Small intestine (tissue), 7 donors: ENCODE results near the gene TBC1D17. TPM values are rescaled to one million over a fixed set of nuclear protein-coding genes. Genes with fewer than 3 reads are reported as not detected.

ENCODE experiments used
- DNase-seq, 2 donors: peaks; one replicate each; pipeline versions ENCODE4 v3.0.0 to v3.0.0-alpha.2; 2013
- FAIRE-seq: peaks from 2 replicates; lab custom pipeline; 2012; peaks lifted over from hg19 to GRCh38; lab: Jason Lieb, UNC
- H3K27ac ChIP-seq, 3 donors: one replicate each; pipeline ENCODE4 v1.5.1; 2013; ENCODE audit warnings: low read length in 2 of 3, mild to moderate bottlenecking in 2 of 3, control low read depth in 1 of 3, inconsistent platforms in 1 of 3, low read depth in 1 of 3, moderate library complexity in 1 of 3
- H3K27me3 ChIP-seq, 3 donors: one replicate each; pipeline ENCODE4 v1.6.1; 2013; ENCODE audit warnings: low read length in 3 of 3, inconsistent platforms in 1 of 3; ENCODE audit not compliant: control insufficient read depth in 3 of 3, insufficient read depth in 3 of 3
- H3K36me3 ChIP-seq, 3 donors: one replicate each; pipeline ENCODE4 v1.6.1; 2013; ENCODE audit warnings: low read length in 3 of 3, inconsistent platforms in 1 of 3, low read depth in 1 of 3, mild to moderate bottlenecking in 1 of 3, moderate library complexity in 1 of 3; ENCODE audit not compliant: control insufficient read depth in 3 of 3, insufficient read depth in 2 of 3
- H3K4me1 ChIP-seq, 3 donors: one replicate each; pipeline ENCODE4 v1.6.1; 2013; ENCODE audit warnings: low read length in 2 of 3, inconsistent platforms in 1 of 3, low read depth in 1 of 3, mild to moderate bottlenecking in 1 of 3, moderate library complexity in 1 of 3; ENCODE audit not compliant: control insufficient read depth in 3 of 3, insufficient read depth in 2 of 3
- H3K4me3 ChIP-seq, 3 donors: one replicate each; pipeline ENCODE4 v1.5.1; 2013; ENCODE audit warnings: low read length in 3 of 3, control low read depth in 1 of 3, inconsistent platforms in 1 of 3, low read depth in 1 of 3, mild to moderate bottlenecking in 1 of 3, moderate library complexity in 1 of 3
- H3K9me3 ChIP-seq, 2 donors: one replicate each; pipeline ENCODE4 v1.6.1; 2013; ENCODE audit warnings: low read depth in 1 of 2, low read length in 1 of 2; ENCODE audit not compliant: control insufficient read depth in 2 of 2, insufficient read depth in 1 of 2
- WGBS, 3 donors: extraction: QIAGEN DNeasy Blood & Tissue Kit; methylation state at CpG; one replicate each; pipeline ENCODE4 v1.1.7; 2013; 5-methylcytosine and 5-hydroxymethylcytosine counted together
- polyA plus RNA-seq, 4 donors: library from polyadenylated mRNA; stranded (reverse) in 3 of 4; unstranded in 1 of 4; fragments of 200-250 nt in 3 of 4; fragments of 120-200 nt in 1 of 4; gene quantifications; one replicate each; pipeline versions ENCODE4 v1.2.1 to v1.2.3, GENCODE V29; 2013
- donor health status: healthy with polysubstance abuse.
- donor health status: control.
- donor health status: control.
- donor health status: Bipolar disorder and iron deficiency.
- donor health status: healthy.

Gene TBC1D17
- polyA plus RNA-seq, 4 donors = 23.6 to 52.6 (median 36.4) TPM

DNA sequence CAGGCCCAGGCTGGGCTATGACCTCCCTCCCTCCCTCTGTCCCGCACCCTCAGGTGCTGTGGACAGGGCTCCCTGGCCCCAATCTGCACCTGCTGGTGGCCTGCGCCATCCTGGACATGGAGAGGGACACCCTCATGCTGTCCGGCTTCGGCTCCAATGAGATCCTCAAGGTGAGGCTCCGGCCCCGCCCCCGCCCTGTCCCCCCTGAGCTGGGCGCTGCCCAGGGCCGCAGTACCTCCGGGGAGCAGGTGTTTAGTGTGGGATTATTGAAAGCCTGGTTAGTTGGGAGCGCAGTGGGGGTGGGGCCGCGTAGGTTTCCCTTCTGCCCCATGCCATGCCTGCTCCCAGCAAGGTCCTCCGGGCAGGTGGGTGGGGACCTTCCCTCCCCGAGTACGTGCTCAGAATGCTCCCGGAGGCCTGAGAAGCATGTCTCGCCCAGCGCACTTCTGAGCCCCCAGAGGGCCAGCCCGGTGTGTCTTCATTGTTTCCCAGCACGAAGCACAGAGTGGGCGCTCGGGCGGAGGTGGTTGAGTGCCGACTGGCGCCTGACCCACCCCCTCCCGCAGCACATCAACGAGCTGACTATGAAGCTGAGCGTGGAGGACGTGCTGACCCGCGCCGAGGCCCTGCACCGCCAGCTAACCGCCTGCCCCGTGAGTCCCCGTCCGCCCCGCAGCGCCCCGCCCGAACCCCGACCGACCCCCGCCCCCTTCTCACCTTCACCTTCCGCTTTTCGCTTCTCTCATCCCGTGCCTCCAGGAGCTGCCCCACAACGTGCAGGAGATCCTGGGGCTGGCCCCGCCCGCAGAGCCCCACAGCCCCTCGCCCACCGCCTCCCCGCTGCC lies 10.4 kb downstream of the TBC1D17 start:
- H3K27ac ChIP-seq = no peak overlapping the region
- WGBS, 3 donors = 16 to 63% (median 51%) methylated on average over 35 to 54 of the region's 54 CpGs
- peak overlapping the region in 1 of 3 donors; percentile 25 for H3K4me3 ChIP-seq
- H3K9me3 ChIP-seq = peaks cover 0 to 11% of the 10 kb centered on the region in 2 donors
- DNase-seq (peak in 1 of 2 donors; percentile 34), FAIRE-seq (no peak)
- H3K4me1 ChIP-seq = peaks cover 2 to 12% (median 5%) of the 10 kb centered on the region in 3 donors
- H3K36me3 ChIP-seq = peaks cover 18 to 47% (median 20%) of the 10 kb centered on the region in 3 donors
- peaks cover 0 to 18% (median 0%) of the 10 kb centered on the region in 3 donors for H3K27me3 ChIP-seq

DNA sequence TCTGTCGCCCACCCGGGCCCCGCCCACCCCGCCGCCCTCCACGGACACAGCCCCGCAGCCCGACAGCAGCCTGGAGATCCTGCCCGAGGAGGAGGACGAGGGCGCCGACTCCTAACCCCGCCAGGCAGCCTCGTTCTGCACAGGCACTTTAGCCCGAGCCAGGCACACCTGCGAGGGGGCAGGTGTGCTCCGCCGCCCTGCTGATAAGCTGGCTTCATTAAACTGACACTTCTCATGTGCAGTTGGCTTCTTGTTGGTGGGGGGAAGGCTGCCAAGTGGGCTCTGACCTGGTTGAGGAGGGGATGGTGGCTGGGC lies 11.0 kb downstream of the TBC1D17 start:
- Histone ChIP-seq H3K4me3 (no peak overlapping the region), H3K9me3 (peaks cover 0 to 6% of the 10 kb centered on the region in 2 donors), H3K27me3 (peaks cover 0 to 18% (median 0%) of the 10 kb centered on the region in 3 donors), H3K36me3 (peaks cover 12 to 41% (median 14%) of the 10 kb centered on the region in 3 donors), H3K4me1 (peaks cover 2 to 12% (median 5%) of the 10 kb centered on the region in 3 donors), H3K27ac (no peak overlapping the region)
- peak in 1 of 2 donors; percentile 48 for DNase-seq
- 24 to 63% (median 46%) methylated on average over 13 to 18 of the region's 18 CpGs for WGBS, 3 donors
- FAIRE-seq = no peak

DNA sequence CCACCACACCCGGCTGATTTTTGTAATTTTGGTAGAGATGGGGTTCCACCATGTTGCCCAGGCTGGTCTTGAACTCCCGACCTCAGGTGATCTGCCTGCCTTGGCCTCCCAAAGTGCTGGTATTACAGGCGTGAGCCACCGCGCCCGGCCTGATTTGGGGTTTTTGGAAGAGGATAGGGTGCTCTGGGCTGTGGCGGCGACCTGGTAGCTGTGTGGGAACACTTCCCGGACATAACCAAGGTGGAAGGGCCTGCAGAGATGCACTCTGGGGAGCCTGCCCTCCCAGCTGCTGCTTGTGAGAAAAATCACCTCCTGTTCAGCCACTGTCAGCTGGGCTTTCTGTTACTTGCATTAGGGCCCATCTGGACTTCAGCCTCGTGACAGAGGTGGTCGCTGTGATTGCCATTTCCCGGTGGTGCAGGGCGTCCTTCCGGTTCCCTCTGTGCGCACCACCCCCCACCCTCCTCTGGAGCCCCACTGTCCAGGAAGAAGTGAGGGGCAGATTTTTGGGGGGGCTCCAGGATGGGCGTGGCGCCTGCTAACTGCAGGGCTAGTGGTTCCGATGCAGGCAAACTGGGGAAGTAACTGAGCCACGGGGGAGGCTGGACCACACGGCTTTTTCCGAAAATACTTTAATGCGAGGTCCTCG lies 11.7 kb downstream of the TBC1D17 start:
- H3K27ac ChIP-seq = no peak overlapping the region
- peaks cover 0 to 18% (median 0%) of the 10 kb centered on the region in 3 donors for H3K27me3 ChIP-seq
- H3K4me3 ChIP-seq = no peak overlapping the region
- DNase-seq = no peak
- H3K4me1 ChIP-seq = peaks cover 2 to 12% (median 5%) of the 10 kb centered on the region in 3 donors
- peaks cover 0 to 6% of the 10 kb centered on the region in 2 donors for H3K9me3 ChIP-seq
- no peak for FAIRE-seq
- peaks cover 7 to 34% (median 7%) of the 10 kb centered on the region in 3 donors for H3K36me3 ChIP-seq
- 83 to 90% (median 88%) methylated on average over 23 of the region's 23 CpGs for WGBS, 3 donors

DNA sequence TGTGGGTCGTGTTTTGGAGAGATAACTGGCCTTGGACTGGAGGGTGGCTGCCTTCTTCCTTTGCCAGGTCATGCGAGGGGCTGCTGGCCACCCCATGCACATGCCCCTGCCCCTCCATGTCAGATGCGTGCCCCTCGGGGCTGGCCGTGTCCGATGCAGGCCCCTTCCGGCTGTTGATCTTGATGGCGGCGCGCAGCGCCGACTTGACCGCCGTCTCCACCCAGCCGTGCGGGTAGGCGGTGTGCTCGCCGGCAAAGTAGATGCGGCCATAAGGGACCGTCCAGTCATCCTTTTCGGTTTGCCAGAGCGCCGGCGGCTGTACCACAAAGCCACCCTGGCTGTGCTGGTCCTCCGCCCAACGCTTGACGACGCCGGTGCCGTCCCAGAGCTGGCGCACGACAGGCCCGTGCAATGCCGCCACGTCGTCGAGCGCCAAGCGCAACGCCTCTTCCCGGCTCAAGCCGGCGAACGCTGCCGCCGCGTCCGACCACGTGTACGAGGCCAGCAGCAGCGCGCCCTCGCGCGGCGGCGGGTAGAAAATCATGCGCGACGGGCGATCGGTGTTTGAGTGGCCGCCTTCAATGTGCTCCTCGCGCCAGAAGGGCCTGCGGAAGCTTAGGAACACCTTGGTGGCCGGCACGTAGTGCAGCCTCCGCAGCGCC lies 12.3 kb downstream of the TBC1D17 start:
- Histone ChIP-seq H3K27ac (no peak overlapping the region), H3K4me1 (peaks cover 2 to 12% (median 5%) of the 10 kb centered on the region in 3 donors), H3K36me3 (peaks cover 2 to 28% (median 2%) of the 10 kb centered on the region in 3 donors), H3K27me3 (peaks cover 0 to 18% (median 0%) of the 10 kb centered on the region in 3 donors), H3K9me3 (peaks cover 0 to 6% of the 10 kb centered on the region in 2 donors), H3K4me3 (peak overlapping the region in 1 of 3 donors; percentile 13)
- peak; percentile 64 to 90 for DNase-seq
- 24 to 38% (median 32%) methylated on average over 63 to 71 of the region's 71 CpGs for WGBS, 3 donors
- no peak for FAIRE-seq

DNA sequence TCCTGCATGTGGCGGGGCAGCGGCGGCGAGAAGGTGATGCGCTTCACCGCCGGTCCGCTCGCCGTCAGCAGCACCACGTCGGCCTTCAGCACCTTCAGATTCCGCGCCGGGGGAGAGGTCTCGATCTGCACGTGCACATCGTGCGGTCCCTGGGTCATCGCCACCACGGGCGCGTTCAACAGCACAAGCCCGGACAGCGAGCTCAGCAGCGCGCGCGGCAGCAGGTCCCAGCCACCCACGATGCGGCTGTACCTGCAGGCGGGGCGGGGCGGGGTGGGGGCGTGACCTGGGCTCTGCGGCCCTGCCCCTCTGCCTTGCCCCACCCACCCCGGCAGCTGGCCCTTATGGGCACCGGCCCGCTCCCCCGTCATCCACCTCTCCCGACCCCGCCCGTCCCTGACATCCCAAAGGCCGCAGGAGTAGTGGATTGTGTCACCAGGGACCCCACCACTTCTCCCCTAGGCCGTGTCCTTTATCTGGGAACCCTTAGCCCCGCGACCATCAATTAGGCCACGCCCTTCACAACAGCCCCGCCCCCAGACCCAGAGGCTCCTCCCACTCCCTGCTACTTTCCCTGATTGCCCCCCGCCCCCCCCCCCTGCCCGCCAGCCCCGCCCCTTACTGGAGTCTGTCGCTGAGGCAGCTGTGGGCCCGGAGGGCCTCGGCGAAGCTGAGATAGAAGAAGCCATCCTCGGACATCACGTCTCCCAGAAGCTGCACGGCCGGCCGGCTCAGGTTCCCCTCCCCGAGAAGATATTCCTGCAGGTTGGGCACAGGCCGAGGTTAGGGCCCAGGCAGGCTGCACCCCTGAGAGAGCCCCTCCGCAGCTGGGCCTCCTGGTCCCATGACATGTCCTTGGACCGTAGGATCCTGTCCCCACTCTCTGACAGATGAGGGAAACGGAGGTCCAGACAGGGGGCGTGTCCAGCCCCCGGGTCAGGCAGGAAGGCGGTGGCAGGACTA lies 13.1 kb downstream of the TBC1D17 start:
- FAIRE-seq (no peak), DNase-seq (peak in 1 of 2 donors; percentile 67)
- Histone ChIP-seq H3K4me1 (peaks cover 2 to 12% (median 5%) of the 10 kb centered on the region in 3 donors), H3K4me3 (peak overlapping the region in 1 of 3 donors; percentile 13), H3K36me3 (peaks cover 0 to 22% (median 0%) of the 10 kb centered on the region in 3 donors), H3K27me3 (peaks cover 0 to 18% (median 0%) of the 10 kb centered on the region in 3 donors), H3K27ac (no peak overlapping the region), H3K9me3 (peaks cover 0 to 6% of the 10 kb centered on the region in 2 donors)
- 11 to 14% (median 13%) methylated on average over 48 to 69 of the region's 69 CpGs for WGBS, 3 donors

DNA sequence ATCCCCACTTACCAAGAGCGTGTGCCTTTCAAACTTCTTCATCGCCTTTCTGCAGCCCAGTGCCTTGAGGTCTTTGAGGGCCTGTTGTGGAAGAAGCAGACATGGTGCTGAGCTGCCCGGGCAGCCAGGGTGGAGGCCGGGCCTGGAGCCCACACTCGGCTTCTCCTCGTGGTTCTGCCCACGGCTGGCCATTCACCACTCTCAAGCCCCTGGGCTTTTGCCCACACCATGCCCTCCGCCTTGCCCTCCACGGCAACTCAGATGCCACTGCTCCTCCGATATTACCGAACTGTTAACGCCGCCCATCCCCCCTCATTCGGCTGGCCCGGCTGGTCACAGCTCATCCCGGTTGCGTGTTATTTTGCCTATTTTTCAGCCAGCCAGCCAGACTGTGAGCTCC lies 13.9 kb downstream of the TBC1D17 start:
- Histone ChIP-seq H3K27me3 (peaks cover 0 to 18% (median 0%) of the 10 kb centered on the region in 3 donors), H3K4me3 (no peak overlapping the region), H3K27ac (no peak overlapping the region), H3K9me3 (peaks cover 0 to 6% of the 10 kb centered on the region in 2 donors), H3K4me1 (peaks cover 2 to 12% (median 5%) of the 10 kb centered on the region in 3 donors), H3K36me3 (peaks cover 0 to 19% (median 0%) of the 10 kb centered on the region in 3 donors)
- DNase-seq (no peak), FAIRE-seq (no peak)
- 78 to 90% (median 88%) methylated on average over 17 of the region's 17 CpGs for WGBS, 3 donors

DNA sequence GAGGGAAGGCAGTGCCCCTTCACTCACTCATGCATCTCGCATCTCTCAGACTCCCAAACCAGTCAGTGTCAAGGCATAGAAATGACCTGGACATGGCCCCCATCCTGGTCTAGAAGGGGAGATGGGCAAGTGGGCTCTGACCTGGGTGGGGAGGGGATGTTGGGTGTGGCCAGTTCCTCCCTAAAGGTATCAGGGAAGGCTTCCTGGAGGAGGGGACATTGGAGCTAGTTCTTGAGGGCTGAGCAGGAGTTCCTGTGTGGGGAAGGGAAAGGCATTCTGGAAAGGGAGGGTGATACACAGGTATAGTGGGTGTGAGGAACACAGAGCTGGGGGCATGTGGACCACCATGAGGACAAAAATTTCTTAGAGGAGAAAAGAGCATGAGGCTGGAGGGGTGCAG lies 15.2 kb downstream of the TBC1D17 start:
- FAIRE-seq = no peak
- no peak overlapping the region for H3K4me3 ChIP-seq
- peaks cover 0 to 6% of the 10 kb centered on the region in 2 donors for H3K9me3 ChIP-seq
- no peak overlapping the region for H3K27ac ChIP-seq
- peaks cover under 1 to 13% (median 2%) of the 10 kb centered on the region in 3 donors for H3K4me1 ChIP-seq
- H3K27me3 ChIP-seq = peaks cover 0 to 18% (median 0%) of the 10 kb centered on the region in 3 donors
- DNase-seq = no peak
- peaks cover 0 to 10% (median 0%) of the 10 kb centered on the region in 3 donors for H3K36me3 ChIP-seq
- 86 to 90% (median 89%) methylated on average over 1 of the region's 1 CpG for WGBS, 3 donors
